ENCODE measurements around the gene SELENOF. TPM values are rescaled to one million over a fixed set of nuclear protein-coding genes. Genes with fewer than 3 reads are reported as not detected.

The SELENOF gene
- total RNA-seq, 2 donors from 2014 or later = 137 to 175 TPM

DNA sequence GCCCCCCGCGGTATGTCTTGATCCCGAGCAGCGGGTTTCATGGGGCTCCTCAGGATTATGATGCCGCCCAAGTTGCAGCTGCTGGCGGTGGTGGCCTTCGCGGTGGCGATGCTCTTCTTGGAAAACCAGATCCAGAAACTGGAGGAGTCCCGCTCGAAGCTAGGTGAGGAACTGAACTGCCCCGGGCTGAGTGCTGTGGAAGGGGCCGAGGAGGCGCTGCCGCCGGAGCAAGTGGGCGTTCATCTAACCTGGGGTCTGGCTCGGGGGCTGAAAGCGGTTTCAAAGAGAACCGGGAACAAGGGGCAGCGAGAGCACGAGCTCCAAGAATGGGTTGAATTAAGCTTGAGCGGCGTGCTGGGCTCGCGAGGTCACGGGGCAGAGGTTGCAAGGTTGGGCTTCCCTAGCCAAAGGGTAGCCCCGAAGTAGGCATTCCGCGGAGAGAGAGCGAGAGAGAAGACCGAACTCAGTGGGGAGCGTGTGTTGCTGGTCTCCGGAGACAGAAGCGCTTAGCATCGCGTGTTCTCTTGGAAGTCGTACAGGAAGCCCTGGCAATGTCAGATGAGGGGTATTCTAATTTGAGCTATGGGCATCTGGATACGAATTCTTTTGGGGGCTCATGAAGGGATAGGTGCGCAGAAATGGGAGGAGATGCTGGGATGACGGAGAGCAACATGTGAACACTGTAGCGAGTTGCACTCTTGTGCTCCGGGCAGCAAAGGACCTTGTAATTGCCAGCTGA is 1.2 kb upstream of the SELENOF start:
- peak overlapping the region; percentile 80 to 83 for H3K4me3 ChIP-seq
- peak; percentile 44 for DNase-seq (ENCODE audit: low spot score)
- intact Hi-C loops (cut with DNase I) = loop anchor here (5.0 to 10.0 kb wide), 2 partner anchors 83 to 210 kb away; partner anchors contain the start of gene SH3GLB1
- H3K4me1 ChIP-seq (replicated peaks) = no peaks in the 10 kb centered on the region
- H3K27me3 ChIP-seq (replicated peaks; ENCODE audit: insufficient read depth) = no peaks in the 10 kb centered on the region
- no peaks in the 10 kb centered on the region for H3K36me3 ChIP-seq
- TF ChIP-seq POLR2AphosphoS5 (IDR thresholded peaks at IDR 0.05) (peak; percentile 38), POLR2A (IDR thresholded peaks at IDR 0.05) (no peak)
- H3K27ac ChIP-seq = peak overlapping the region; percentile 86 to 88
- H3K9me3 ChIP-seq = no peaks in the 10 kb centered on the region
- WGBS = under 1% methylated on average over 41 of the region's 43 CpGs

DNA sequence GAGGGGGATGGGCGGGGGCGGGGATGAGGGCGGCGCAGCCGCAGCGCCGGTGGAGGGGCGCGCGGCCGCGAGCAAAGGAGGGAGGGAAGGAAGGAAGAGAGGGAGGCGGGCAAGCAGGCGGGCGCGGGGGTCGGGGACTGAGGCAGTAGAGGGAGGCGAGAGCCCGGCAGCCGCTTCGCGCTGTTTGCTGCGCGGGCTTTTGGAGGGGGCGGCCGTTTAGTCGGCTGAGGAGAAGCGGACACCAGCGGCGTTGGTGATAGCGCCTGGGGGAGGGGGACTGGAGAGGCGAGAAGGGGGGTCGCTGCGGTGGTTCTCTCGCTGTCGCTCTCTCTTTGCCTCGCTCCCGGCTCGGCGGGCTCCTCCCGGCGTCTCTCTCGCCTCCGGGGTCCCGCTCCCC is 673 bp upstream of the SELENOF start, which contains the start of gene HS2ST1:
TSS of gene HS2ST1 (plus strand) at position 35 of the 397 bp plus-strand sequence.
- TF ChIP-seq, protein P1, sequence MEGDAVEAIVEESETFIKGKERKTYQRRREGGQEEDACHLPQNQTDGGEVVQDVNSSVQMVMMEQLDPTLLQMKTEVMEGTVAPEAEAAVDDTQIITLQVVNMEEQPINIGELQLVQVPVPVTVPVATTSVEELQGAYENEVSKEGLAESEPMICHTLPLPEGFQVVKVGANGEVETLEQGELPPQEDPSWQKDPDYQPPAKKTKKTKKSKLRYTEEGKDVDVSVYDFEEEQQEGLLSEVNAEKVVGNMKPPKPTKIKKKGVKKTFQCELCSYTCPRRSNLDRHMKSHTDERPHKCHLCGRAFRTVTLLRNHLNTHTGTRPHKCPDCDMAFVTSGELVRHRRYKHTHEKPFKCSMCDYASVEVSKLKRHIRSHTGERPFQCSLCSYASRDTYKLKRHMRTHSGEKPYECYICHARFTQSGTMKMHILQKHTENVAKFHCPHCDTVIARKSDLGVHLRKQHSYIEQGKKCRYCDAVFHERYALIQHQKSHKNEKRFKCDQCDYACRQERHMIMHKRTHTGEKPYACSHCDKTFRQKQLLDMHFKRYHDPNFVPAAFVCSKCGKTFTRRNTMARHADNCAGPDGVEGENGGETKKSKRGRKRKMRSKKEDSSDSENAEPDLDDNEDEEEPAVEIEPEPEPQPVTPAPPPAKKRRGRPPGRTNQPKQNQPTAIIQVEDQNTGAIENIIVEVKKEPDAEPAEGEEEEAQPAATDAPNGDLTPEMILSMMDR (IDR thresholded peaks at IDR 0.05) = no peak
- TF ChIP-seq POLR2A (IDR thresholded peaks at IDR 0.05) = peak; percentile 67
- no peaks in the 10 kb centered on the region for H3K27me3 ChIP-seq (replicated peaks; ENCODE audit: insufficient read depth)
- peak within 1 kb of the TSS; percentile 89 for H3K27ac ChIP-seq
- DNase-seq (ENCODE audit: low spot score) = no peak
- H3K4me1 ChIP-seq (replicated peaks) = no peaks in the 10 kb centered on the region
- intact Hi-C loops (cut with DNase I) = loop anchor here (5.0 to 10.0 kb wide), 2 partner anchors 82 to 210 kb away; partner anchors contain the start of gene SH3GLB1
- under 1% methylated on average over 45 of the region's 45 CpGs for WGBS
- peak within 1 kb of the TSS; percentile 83 for H3K4me3 ChIP-seq
- H3K9me3 ChIP-seq = no peaks in the 10 kb centered on the region
- no peaks in the 10 kb centered on the region for H3K36me3 ChIP-seq

DNA sequence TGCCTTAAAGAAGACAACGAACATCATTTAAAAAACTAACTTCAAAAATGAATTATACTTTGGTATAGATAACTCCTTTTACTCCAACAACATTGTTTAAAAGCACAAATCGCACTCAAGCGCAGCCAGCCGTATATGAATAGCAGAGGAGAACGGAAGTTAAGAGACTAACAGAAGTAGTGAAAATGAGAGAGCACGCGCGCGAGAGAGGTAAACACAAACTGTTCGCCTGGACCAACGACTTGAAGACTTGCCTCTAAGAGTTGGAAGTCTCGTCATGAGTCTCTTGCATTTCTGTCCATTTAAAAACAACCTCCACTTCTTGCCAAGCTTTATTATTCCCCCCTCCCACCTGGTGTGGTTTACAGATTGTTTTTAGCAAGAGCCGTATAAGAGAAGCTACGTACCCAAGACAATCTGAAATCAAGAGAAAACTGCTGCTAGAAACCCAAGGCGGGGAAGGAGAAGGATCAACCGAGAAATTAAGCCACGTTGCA is 479 bp downstream of the SELENOF start:
- intact Hi-C loops (cut with DNase I) = loop anchor here (5.0 to 10.0 kb wide), 2 partner anchors 81 to 209 kb away; partner anchors contain the start of gene SH3GLB1
- TF ChIP-seq, protein P1 (IDR thresholded peaks at IDR 0.05) = no peak
- TF ChIP-seq POLR2A (IDR thresholded peaks at IDR 0.05) = no peak
- TF ChIP-seq POLR2AphosphoS5 (IDR thresholded peaks at IDR 0.05) = no peak
- no peaks in the 10 kb centered on the region for H3K4me1 ChIP-seq (replicated peaks)
- DNase-seq (ENCODE audit: low spot score) = no peak
- peak overlapping the region; percentile 83 for H3K4me3 ChIP-seq
- H3K27me3 ChIP-seq (replicated peaks; ENCODE audit: insufficient read depth) = no peaks in the 10 kb centered on the region
- peak overlapping the region; percentile 89 for H3K27ac ChIP-seq
- 1% methylated on average over 17 of the region's 17 CpGs for WGBS
- no peaks in the 10 kb centered on the region for H3K9me3 ChIP-seq
- H3K36me3 ChIP-seq = no peaks in the 10 kb centered on the region

DNA sequence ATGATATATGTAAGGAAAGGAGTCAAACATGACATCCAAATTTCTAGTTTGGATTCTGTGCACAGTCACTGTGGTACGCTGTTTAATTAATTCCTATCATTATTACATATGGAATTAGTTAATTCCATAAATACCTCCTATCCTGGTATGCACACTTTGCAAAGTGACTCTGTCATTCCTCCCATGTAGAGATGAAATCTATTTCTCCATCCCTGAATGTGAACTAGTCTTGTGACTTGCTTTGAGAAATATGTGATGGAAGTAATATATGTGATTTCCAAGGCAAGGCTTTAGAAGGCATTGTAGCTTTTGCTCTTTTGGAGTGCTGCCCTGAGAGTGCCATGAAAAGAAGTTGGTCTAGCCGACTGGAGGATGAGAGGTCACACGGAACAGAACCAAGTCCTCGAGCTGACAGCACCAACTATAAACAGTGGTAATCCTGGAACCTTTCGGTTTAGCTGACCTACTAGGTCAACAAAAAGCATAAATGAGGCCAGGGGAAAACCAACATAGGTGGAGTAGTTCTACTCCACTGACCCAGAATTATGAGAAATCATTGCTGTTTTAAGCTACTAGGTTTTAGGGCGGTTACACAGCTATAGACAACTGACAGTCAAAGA is 1.5 kb downstream of the SELENOF start:
- Histone ChIP-seq H3K4me1 (replicated peaks) (no peaks in the 10 kb centered on the region), H3K27ac (no peak overlapping the region), H3K4me3 (peak overlapping the region in 1 of 2 donors; percentile 83), H3K36me3 (no peaks in the 10 kb centered on the region), H3K9me3 (no peaks in the 10 kb centered on the region), H3K27me3 (replicated peaks; ENCODE audit: insufficient read depth) (no peaks in the 10 kb centered on the region)
- TF ChIP-seq, protein P1 (IDR thresholded peaks at IDR 0.05) = no peak
- no peak for TF ChIP-seq POLR2AphosphoS5 (IDR thresholded peaks at IDR 0.05)
- no peak for TF ChIP-seq POLR2A (IDR thresholded peaks at IDR 0.05)
- intact Hi-C loops (cut with DNase I) = loop anchor here (5.0 to 10.0 kb wide), 2 partner anchors 80 to 208 kb away; partner anchors contain the start of gene SH3GLB1
- no peak for DNase-seq (ENCODE audit: low spot score)
- 53% methylated on average over 6 of the region's 6 CpGs for WGBS

DNA sequence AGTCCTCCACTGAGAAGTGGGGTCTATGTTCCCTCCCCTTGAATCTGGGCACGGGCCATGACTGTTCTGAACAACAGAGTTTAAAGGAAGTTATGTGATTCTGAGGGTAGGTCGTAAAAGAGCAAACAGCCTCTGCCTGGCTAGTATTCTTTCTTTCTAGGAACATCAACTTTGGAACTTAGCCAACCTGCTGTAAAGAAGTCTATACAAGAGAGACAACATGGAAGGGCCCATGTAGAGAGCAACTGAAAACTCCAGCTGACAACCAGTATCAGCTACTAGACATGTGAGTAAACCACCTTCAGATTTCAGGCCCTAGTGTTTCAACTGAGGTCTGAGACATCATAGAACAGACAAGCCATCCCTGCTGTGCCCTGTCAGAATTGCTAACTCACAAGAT is 7.5 kb downstream of the SELENOF start:
- intact Hi-C loops (cut with DNase I) = no loop called here
- Histone ChIP-seq H3K27me3 (replicated peaks; ENCODE audit: insufficient read depth) (no peaks in the 10 kb centered on the region), H3K36me3 (no peaks in the 10 kb centered on the region), H3K27ac (no peak overlapping the region), H3K4me3 (no peak overlapping the region), H3K4me1 (replicated peaks) (no peaks in the 10 kb centered on the region), H3K9me3 (no peaks in the 10 kb centered on the region)
- DNase-seq (ENCODE audit: low spot score) = no peak
- TF ChIP-seq, protein P1 (IDR thresholded peaks at IDR 0.05) = no peak
- no peak for TF ChIP-seq POLR2AphosphoS5 (IDR thresholded peaks at IDR 0.05)
- no peak for TF ChIP-seq POLR2A (IDR thresholded peaks at IDR 0.05)
- WGBS = 8% methylated on average over 2 of the region's 2 CpGs
